HepG2 (cell line): ENCODE data around the gene LYPD3. TPM values are rescaled to one million over a fixed set of nuclear protein-coding genes. Genes with fewer than 3 reads are reported as not detected.

Experiments
- polyA plus RNA-seq, 8 experiments: library from polyadenylated mRNA; depleted of rRNA in 3 of 8; stranded (reverse) in 7 of 8; unstranded in 1 of 8; fragments of >200 nt; fragmentation: Illumina TruSeq in 4 of 8; extraction: Trizol in 4 of 8; gene quantifications; 2 replicates each; pipeline versions ENCODE4 v1.2.1 to v1.2.3, GENCODE V29; 2011 to 2016; ENCODE audit warnings: low read depth in 4 of 8, missing spikeins in 1 of 8, mixed read lengths in 1 of 8; ENCODE audit not compliant: insufficient read depth in 1 of 8
- total RNA-seq, 5 experiments: library from RNA; depleted of rRNA; stranded (reverse); fragments of >200 nt; fragmentation: Illumina TruSeq; extraction: Trizol; gene quantifications; 2 replicates each; pipeline ENCODE4 v1.2.3, GENCODE V29; 2016; ENCODE audit warnings: low read depth in 1 of 5

The LYPD3 gene
- total and polyA plus RNA-seq, 2 of the 13 experiments (the other 11 are each of a cell fraction or from before 2014, with no cell fraction given), result 0.51 to 1.5 TPM

Other genes with a start within 250 kb of the LYPD3 start
- gene PSG9, start 196.1 kb downstream of the LYPD3 start, total RNA-seq (2016; rRNA removed; fragmentation: Illumina TruSeq; extraction: Trizol), result not detected in 2 replicates
- 0.04 and 0.17 TPM in 2 replicates for gene PSG9, start 196.1 kb downstream of the LYPD3 start, polyA plus RNA-seq (2011; rRNA removed)
- not detected in 2 replicates for gene CD177, start 111.9 kb downstream of the LYPD3 start, total RNA-seq (2016; rRNA removed; fragmentation: Illumina TruSeq; extraction: Trizol)
- gene CD177, start 111.9 kb downstream of the LYPD3 start, polyA plus RNA-seq (2011; rRNA removed), result not detected in 2 replicates
- gene TEX101, start 50.7 kb downstream of the LYPD3 start, total RNA-seq (2016; rRNA removed; fragmentation: Illumina TruSeq; extraction: Trizol), result not detected in 2 replicates
- gene TEX101, start 50.7 kb downstream of the LYPD3 start, polyA plus RNA-seq (2011; rRNA removed), result not detected in 2 replicates
- 9.0 and 14.5 TPM in 2 replicates for gene PHLDB3, start 39.1 kb upstream of the LYPD3 start, total RNA-seq (2016; rRNA removed; fragmentation: Illumina TruSeq; extraction: Trizol)
- 11.3 and 14.2 TPM in 2 replicates for gene PHLDB3, start 39.1 kb upstream of the LYPD3 start, polyA plus RNA-seq (2011; rRNA removed)
- 25.9 and 32.5 TPM in 2 replicates for gene ETHE1, start 61.6 kb upstream of the LYPD3 start, total RNA-seq (2016; rRNA removed; fragmentation: Illumina TruSeq; extraction: Trizol)
- gene ETHE1, start 61.6 kb upstream of the LYPD3 start, polyA plus RNA-seq (2011; rRNA removed), result 58.4 and 67.9 TPM in 2 replicates
- 0.27 TPM in 1 of 2 replicates, not detected in the other for gene ZNF575, start 67.6 kb upstream of the LYPD3 start, total RNA-seq (2016; rRNA removed; fragmentation: Illumina TruSeq; extraction: Trizol)
- gene ZNF575, start 67.6 kb upstream of the LYPD3 start, polyA plus RNA-seq (2011; rRNA removed), result 0.17 TPM in 2 replicates
- 21.8 and 26.3 TPM in 2 replicates for gene XRCC1, start 109.9 kb upstream of the LYPD3 start, total RNA-seq (2016; rRNA removed; fragmentation: Illumina TruSeq; extraction: Trizol)
- gene XRCC1, start 109.9 kb upstream of the LYPD3 start, polyA plus RNA-seq (2011; rRNA removed), result 24.7 and 28.7 TPM in 2 replicates
- 0.24 TPM in 1 of 2 replicates, not detected in the other for gene PINLYP, start 110.2 kb upstream of the LYPD3 start, total RNA-seq (2016; rRNA removed; fragmentation: Illumina TruSeq; extraction: Trizol)
- 0.20 and 0.21 TPM in 2 replicates for gene PINLYP, start 110.2 kb upstream of the LYPD3 start, polyA plus RNA-seq (2011; rRNA removed)
- 12.4 and 16.5 TPM in 2 replicates for gene IRGQ, start 130.5 kb upstream of the LYPD3 start, total RNA-seq (2016; rRNA removed; fragmentation: Illumina TruSeq; extraction: Trizol)
- 11.4 and 11.6 TPM in 2 replicates for gene IRGQ, start 130.5 kb upstream of the LYPD3 start, polyA plus RNA-seq (2011; rRNA removed)
- gene ZNF576, start 131.0 kb upstream of the LYPD3 start, total RNA-seq (2016; rRNA removed; fragmentation: Illumina TruSeq; extraction: Trizol), result 9.6 and 10.9 TPM in 2 replicates
- gene ZNF576, start 131.0 kb upstream of the LYPD3 start, polyA plus RNA-seq (2011; rRNA removed), result 7.2 and 10.2 TPM in 2 replicates
- gene SRRM5, start 146.5 kb upstream of the LYPD3 start, total RNA-seq (2016; rRNA removed; fragmentation: Illumina TruSeq; extraction: Trizol), result 0.11 TPM in 1 of 2 replicates, not detected in the other
- gene SRRM5, start 146.5 kb upstream of the LYPD3 start, polyA plus RNA-seq (2011; rRNA removed), result 0.16 TPM in 2 replicates
- gene ZNF428, start 154.0 kb upstream of the LYPD3 start, total RNA-seq (2016; rRNA removed; fragmentation: Illumina TruSeq; extraction: Trizol), result 24.0 and 26.9 TPM in 2 replicates
- gene ZNF428, start 154.0 kb upstream of the LYPD3 start, polyA plus RNA-seq (2011; rRNA removed), result 10.4 and 11.5 TPM in 2 replicates
- gene CADM4, start 174.2 kb upstream of the LYPD3 start, total RNA-seq (2016; rRNA removed; fragmentation: Illumina TruSeq; extraction: Trizol), result 6.4 and 16.0 TPM in 2 replicates
- gene CADM4, start 174.2 kb upstream of the LYPD3 start, polyA plus RNA-seq (2011; rRNA removed), result 8.5 and 15.4 TPM in 2 replicates
- 2.2 and 2.5 TPM in 2 replicates for gene PLAUR, start 204.6 kb upstream of the LYPD3 start, total RNA-seq (2016; rRNA removed; fragmentation: Illumina TruSeq; extraction: Trizol)
- 2.9 and 3.9 TPM in 2 replicates for gene PLAUR, start 204.6 kb upstream of the LYPD3 start, polyA plus RNA-seq (2011; rRNA removed)